Smooth muscle cell (in vitro differentiated cells): ENCODE data around the gene SAP30BP. TPM values are rescaled to one million over a fixed set of nuclear protein-coding genes. Genes with fewer than 3 reads are reported as not detected.

ENCODE experiments used
- DNase-seq: peaks from one replicate; lab custom pipeline; 2025; ENCODE audit not compliant: unreplicated experiment; lab: John Stamatoyannopoulos, UW
- H2AFZ ChIP-seq: fragments of 200-600 bp; sonication (generic); 2 replicates; pipeline ENCODE4 v1.6.0; 2016; ENCODE audit warnings: antibody characterized with exemption, low read depth, mild to moderate bottlenecking
- H3F3A ChIP-seq: fragments of 200-600 bp; sonication (generic); 2 replicates; pipeline ENCODE4 v1.6.0; 2017; ENCODE audit warnings: antibody characterized with exemption, low read depth
- H3K27ac ChIP-seq: fragments of 200-600 bp; sonication (generic); 2 replicates; pipeline ENCODE4 v1.5.1; 2016; ENCODE audit warnings: low read depth, mild to moderate bottlenecking
- H3K27me3 ChIP-seq: fragments of 200-600 bp; sonication (generic); 2 replicates; pipeline ENCODE4 v1.6.1; 2016; ENCODE audit warnings: low read depth, mild to moderate bottlenecking
- H3K36me3 ChIP-seq: fragments of 200-600 bp; sonication (generic); 2 replicates; pipeline ENCODE4 v1.5.1; 2016; ENCODE audit warnings: low read depth
- H3K4me1 ChIP-seq: fragments of 200-600 bp; sonication (generic); 2 replicates; pipeline ENCODE4 v1.5.1; 2016; ENCODE audit warnings: low read depth
- H3K4me2 ChIP-seq: fragments of 200-600 bp; sonication (generic); 2 replicates; pipeline ENCODE4 v1.6.0; 2016; ENCODE audit warnings: mild to moderate bottlenecking
- H3K4me3 ChIP-seq: fragments of 200-600 bp; sonication (generic); 2 replicates; pipeline ENCODE4 v1.5.1; 2016; ENCODE audit warnings: mild to moderate bottlenecking
- H3K79me2 ChIP-seq: fragments of 200-600 bp; sonication (generic); 2 replicates; pipeline ENCODE4 v1.6.0; 2016; ENCODE audit warnings: low read depth, mild to moderate bottlenecking
- H3K9ac ChIP-seq: fragments of 200-600 bp; sonication (generic); 2 replicates; pipeline ENCODE4 v1.6.0; 2016; ENCODE audit warnings: low read depth
- H3K9me3 ChIP-seq: fragments of 200-600 bp; sonication (generic); replicated peaks from 2 replicates; pipeline ENCODE4 v1.5.1; 2016; ENCODE audit warnings: low read depth
- H4K20me1 ChIP-seq: fragments of 200-600 bp; sonication (generic); 2 replicates; pipeline ENCODE4 v1.6.0; 2016; ENCODE audit warnings: low read depth
- WGBS: methylation state at CpG from one replicate; pipeline ENCODE4 v1.1.7; 2016; ENCODE audit warnings: low lambda C conversion rate; 5-methylcytosine and 5-hydroxymethylcytosine counted together
- polyA plus RNA-seq: library from polyadenylated mRNA; unstranded; fragments of >200 nt; fragmentation: Nextera tagmentation; extraction: Ambion mirVana; gene quantifications from 2 replicates; pipeline ENCODE4 v1.2.1, GENCODE V29; 2016
- total RNA-seq: library from RNA; depleted of rRNA; stranded (reverse); fragments of >200 nt; gene quantifications from 2 replicates; pipeline ENCODE4 v1.2.3, GENCODE V29; 2014
- TF ChIP-seq, protein P1 (sequence below): fragments of 200-600 bp; sonication (generic); IDR thresholded peaks from 2 replicates; pipeline ENCODE4 v1.5.1; 2017; ENCODE audit warnings: borderline replicate concordance, mild to moderate bottlenecking, antibody characterized with exemption; ENCODE audit not compliant: insufficient read depth, poor library complexity, severe bottlenecking

The SAP30BP gene
- total and polyA plus RNA-seq, 2 experiments from 2014 or later: 75.4 to 135 TPM

DNA sequence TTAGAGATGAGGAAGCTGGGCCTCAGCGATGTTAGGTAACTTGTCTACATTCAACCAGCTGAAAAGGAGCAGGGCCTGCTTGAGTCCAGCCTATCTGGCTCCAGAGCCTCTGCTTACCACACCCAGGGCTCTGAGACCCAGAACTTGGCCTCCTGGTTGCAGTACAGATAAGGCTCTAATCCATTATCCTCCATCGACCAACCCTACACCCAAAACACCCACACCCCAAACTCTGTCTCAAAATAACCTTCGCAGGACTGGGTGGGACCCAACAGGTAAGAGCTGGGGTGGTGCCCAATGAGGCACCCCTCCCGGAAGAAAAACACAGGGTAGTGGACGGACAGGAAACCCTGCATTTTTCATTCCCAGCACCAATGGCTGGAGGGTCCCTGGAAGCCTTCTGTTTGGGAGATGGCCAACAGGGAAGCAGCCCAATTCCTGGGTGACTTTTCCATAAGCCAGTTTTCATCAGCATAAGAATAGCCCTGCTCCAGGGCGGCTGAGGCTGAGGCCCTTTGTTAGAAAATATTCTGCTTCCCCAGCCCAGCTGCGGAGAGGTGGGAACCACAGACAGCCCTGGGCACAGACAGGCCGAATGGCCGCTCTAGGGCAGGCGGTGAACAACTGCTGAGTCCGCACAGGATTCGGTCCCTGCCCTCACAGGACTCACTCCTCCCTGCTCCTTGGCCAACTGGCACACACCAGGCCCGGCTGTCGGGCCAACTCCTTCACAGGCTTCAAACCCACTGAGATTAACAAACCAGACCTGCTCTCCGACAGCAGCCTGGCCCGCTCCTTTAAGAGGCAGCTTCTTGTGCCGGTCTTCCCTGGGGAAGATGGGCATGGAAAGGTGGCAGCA, 24.1 kb upstream of the SAP30BP start:
- Histone ChIP-seq H2AFZ (no peak overlapping the region), H3K4me3 (no peak overlapping the region), H3K4me2 (no peak overlapping the region), H3K4me1 (no peaks in the 10 kb centered on the region), H3F3A (no peaks in the 10 kb centered on the region), H4K20me1 (no peaks in the 10 kb centered on the region), H3K9me3 (no peaks in the 10 kb centered on the region), H3K27ac (peak overlapping the region; percentile 76), H3K27me3 (no peaks in the 10 kb centered on the region), H3K9ac (no peak overlapping the region), H3K36me3 (no peaks in the 10 kb centered on the region), H3K79me2 (no peaks in the 10 kb centered on the region)
- TF ChIP-seq, protein P1, sequence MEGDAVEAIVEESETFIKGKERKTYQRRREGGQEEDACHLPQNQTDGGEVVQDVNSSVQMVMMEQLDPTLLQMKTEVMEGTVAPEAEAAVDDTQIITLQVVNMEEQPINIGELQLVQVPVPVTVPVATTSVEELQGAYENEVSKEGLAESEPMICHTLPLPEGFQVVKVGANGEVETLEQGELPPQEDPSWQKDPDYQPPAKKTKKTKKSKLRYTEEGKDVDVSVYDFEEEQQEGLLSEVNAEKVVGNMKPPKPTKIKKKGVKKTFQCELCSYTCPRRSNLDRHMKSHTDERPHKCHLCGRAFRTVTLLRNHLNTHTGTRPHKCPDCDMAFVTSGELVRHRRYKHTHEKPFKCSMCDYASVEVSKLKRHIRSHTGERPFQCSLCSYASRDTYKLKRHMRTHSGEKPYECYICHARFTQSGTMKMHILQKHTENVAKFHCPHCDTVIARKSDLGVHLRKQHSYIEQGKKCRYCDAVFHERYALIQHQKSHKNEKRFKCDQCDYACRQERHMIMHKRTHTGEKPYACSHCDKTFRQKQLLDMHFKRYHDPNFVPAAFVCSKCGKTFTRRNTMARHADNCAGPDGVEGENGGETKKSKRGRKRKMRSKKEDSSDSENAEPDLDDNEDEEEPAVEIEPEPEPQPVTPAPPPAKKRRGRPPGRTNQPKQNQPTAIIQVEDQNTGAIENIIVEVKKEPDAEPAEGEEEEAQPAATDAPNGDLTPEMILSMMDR: no peak
- 75% methylated on average over 17 of the region's 17 CpGs for WGBS
- DNase-seq: no peak

DNA sequence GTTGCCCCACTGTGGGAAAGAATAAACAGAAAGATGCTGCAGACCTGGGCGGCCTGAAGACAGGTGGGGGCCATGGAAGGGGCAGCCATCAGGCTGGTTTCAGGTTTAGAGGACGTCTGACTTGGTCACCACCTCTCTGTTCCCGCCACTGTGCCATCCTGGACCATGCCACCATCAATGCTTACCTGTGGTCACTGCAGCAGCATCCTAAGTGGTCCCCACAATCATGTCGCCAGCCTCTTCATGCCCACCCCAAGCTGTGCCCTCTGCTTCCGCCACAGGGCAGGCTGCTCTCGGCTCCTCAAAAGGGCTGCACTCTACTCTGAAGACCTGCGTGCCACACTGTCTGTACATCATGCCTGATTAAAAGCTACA, 23.5 kb upstream of the SAP30BP start:
- Histone ChIP-seq H2AFZ (no peak overlapping the region), H3K4me3 (no peak overlapping the region), H3K27me3 (no peaks in the 10 kb centered on the region), H3K36me3 (no peaks in the 10 kb centered on the region), H3K4me1 (no peaks in the 10 kb centered on the region), H3F3A (no peaks in the 10 kb centered on the region), H3K9me3 (no peaks in the 10 kb centered on the region), H4K20me1 (no peaks in the 10 kb centered on the region), H3K79me2 (no peaks in the 10 kb centered on the region), H3K4me2 (no peak overlapping the region), H3K27ac (peak overlapping the region; percentile 76), H3K9ac (no peak overlapping the region)
- WGBS: 94% methylated on average over 7 of the region's 7 CpGs
- DNase-seq: no peak
- TF ChIP-seq, protein P1: no peak

DNA sequence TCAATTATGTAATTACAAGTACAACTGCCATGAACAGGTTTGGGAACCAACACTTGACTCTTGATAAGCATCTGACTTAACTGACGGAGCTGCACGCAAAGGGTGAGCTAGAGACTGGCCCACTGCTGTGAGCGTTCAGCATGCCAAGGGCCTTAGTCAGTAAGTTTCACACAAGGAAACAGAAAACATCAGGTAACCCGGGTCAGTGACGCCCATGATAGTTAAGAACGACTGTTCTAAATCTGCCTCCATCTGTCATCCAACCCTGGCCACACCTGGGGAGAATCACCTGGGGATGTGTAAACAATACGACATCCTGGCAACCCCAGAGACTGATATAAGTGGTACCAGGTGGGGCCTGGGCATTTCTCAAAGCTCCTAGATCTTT, 21.6 kb upstream of the SAP30BP start:
- no peak overlapping the region for H2AFZ ChIP-seq
- H3K9ac ChIP-seq: peak overlapping the region; percentile 93
- no peaks in the 10 kb centered on the region for H3K9me3 ChIP-seq
- 63% methylated on average over 7 of the region's 7 CpGs for WGBS
- no peak overlapping the region for H3K4me3 ChIP-seq
- H3K4me2 ChIP-seq: no peak overlapping the region
- H3K27ac ChIP-seq: peak overlapping the region; percentile 97
- no peaks in the 10 kb centered on the region for H4K20me1 ChIP-seq
- H3K36me3 ChIP-seq: no peaks in the 10 kb centered on the region
- no peaks in the 10 kb centered on the region for H3K79me2 ChIP-seq
- no peaks in the 10 kb centered on the region for H3F3A ChIP-seq
- H3K4me1 ChIP-seq: no peaks in the 10 kb centered on the region
- TF ChIP-seq, protein P1: no peak
- no peak for DNase-seq
- no peaks in the 10 kb centered on the region for H3K27me3 ChIP-seq
